HUDEP-2 (cell line): ENCODE data around the gene ZNF865.

ENCODE experiments used
- DNase-seq, 76 experiments: peaks; one replicate each; lab custom pipeline; 2025; ENCODE audit not compliant: unreplicated experiment in 76 of 76; lab: John Stamatoyannopoulos, UW

ZNF865 gene

GRCh38 chr19:55654868-55655647, 49.6 kb downstream of the ZNF865 start, which contains the start of gene U2AF2:
Gene U2AF2, plus strand, starts transcription at chr19:55655035. Its CDS starts 70 bp downstream, at chr19:55655105.
- DNase-seq, result peak in 74 of 76 experiments; percentile 64 to 100 (median 97)

- no peak for DNase-seq
These were observed 50.2 kb downstream of the ZNF865 start for GRCh38 chr19:55655648-55656040.

- no peak for DNase-seq
These were observed 51.1 kb downstream of the ZNF865 start for GRCh38 chr19:55656552-55656951.

GRCh38 chr19:55656988-55657747, 51.7 kb downstream of the ZNF865 start:
- DNase-seq, result peak in 5 of 76 experiments; percentile 8 to 33 (median 24)

GRCh38 chr19:55658846-55659459, 53.5 kb downstream of the ZNF865 start:
- no peak for DNase-seq

GRCh38 chr19:55659822-55660221, 54.4 kb downstream of the ZNF865 start:
- DNase-seq, result no peak

- DNase-seq, result no peak
These were observed 55.0 kb downstream of the ZNF865 start for GRCh38 chr19:55660404-55660803.

GRCh38 chr19:55660991-55661390, 55.5 kb downstream of the ZNF865 start:
- no peak for DNase-seq

GRCh38 chr19:55661826-55662225, 56.4 kb downstream of the ZNF865 start:
- DNase-seq, result no peak

GRCh38 chr19:55663846-55664536, 58.5 kb downstream of the ZNF865 start:
- no peak for DNase-seq

GRCh38 chr19:55666343-55667005, 61.0 kb downstream of the ZNF865 start:
- no peak for DNase-seq
